ENCODE results near the gene ZNF75A.

ZNF75A gene

GRCh38 chr16:3364774-3365427, 59.6 kb downstream of the ZNF75A start:
- H3K36me3 ChIP-seq (replicated peaks), result no peaks in the 10 kb centered on the region
- no peaks in the 10 kb centered on the region for H3K27me3 ChIP-seq (replicated peaks)
- peak overlapping the region; percentile 58 for H3K4me3 ChIP-seq (ENCODE audit: low read depth, low read length)
- peak; percentile 96 for DNase-seq
- peak overlapping the region; percentile 93 for H3K27ac ChIP-seq
- TF ChIP-seq CTCF (IDR thresholded peaks at IDR 0.05; ENCODE audit: low read depth, low read length, missing control alignments), result no peak
- in situ Hi-C loops (cut with HindIII; ENCODE audit: low pct_ligation_motif_present, low sequenced_read_pairs), result no loop called here

All from brain microvascular endothelial cell (primary cell).